Endodermal cell (in vitro differentiated cells): Measurements from ENCODE around the gene REG1A. TPM values are rescaled to one million over a fixed set of nuclear protein-coding genes. Genes with fewer than 3 reads are reported as not detected.

Source experiments
- DNase-seq: peaks from one replicate; pipeline ENCODE4 v3.0.0-alpha.2; 2017
- H3K27ac ChIP-seq: 2 replicates; pipeline ENCODE4 v1.5.1; 2013; ENCODE audit warnings: mild to moderate bottlenecking, low read depth, low read length, moderate library complexity
- H3K27me3 ChIP-seq: 2 replicates; pipeline ENCODE4 v1.6.1; 2013; ENCODE audit warnings: mild to moderate bottlenecking, low read length, moderate library complexity; ENCODE audit not compliant: insufficient read depth, control insufficient read depth, poor library complexity, severe bottlenecking
- H3K36me3 ChIP-seq: 2 replicates; pipeline ENCODE4 v1.7.0; 2013; ENCODE audit warnings: mild to moderate bottlenecking, low read length, moderate library complexity; ENCODE audit not compliant: control insufficient read depth, insufficient read depth
- H3K4me1 ChIP-seq: one replicate; pipeline ENCODE4 v1.7.0; 2013; ENCODE audit warnings: low read length; ENCODE audit not compliant: control insufficient read depth, insufficient read depth
- H3K4me3 ChIP-seq: 2 replicates; pipeline ENCODE4 v1.5.1; 2013; ENCODE audit warnings: mild to moderate bottlenecking, low read length, moderate library complexity
- H3K9ac ChIP-seq: 2 replicates; pipeline ENCODE4 v1.6.1; 2013; ENCODE audit warnings: mild to moderate bottlenecking, low read length, moderate library complexity; ENCODE audit not compliant: poor library complexity, severe bottlenecking; ENCODE audit errors: extremely low read depth
- H3K9me3 ChIP-seq: 2 replicates; pipeline ENCODE4 v1.6.1; 2013; ENCODE audit warnings: mild to moderate bottlenecking, low read length, moderate library complexity; ENCODE audit not compliant: control insufficient read depth
- H3K27ac Mint-ChIP-seq: 2 replicates; pipeline ENCODE4 v1.8.0; 2020; ENCODE audit warnings: mixed read lengths
- H3K27me3 Mint-ChIP-seq: 2 replicates; pipeline ENCODE4 v1.8.0; 2021; ENCODE audit warnings: mild to moderate bottlenecking, mixed read lengths; ENCODE audit not compliant: insufficient read depth
- H3K36me3 Mint-ChIP-seq: 2 replicates; pipeline ENCODE4 v1.8.0; 2020; ENCODE audit warnings: low read depth, mixed read lengths
- H3K4me1 Mint-ChIP-seq: 2 replicates; pipeline ENCODE4 v1.8.0; 2020; ENCODE audit warnings: mixed read lengths
- H3K4me3 Mint-ChIP-seq: 2 replicates; pipeline ENCODE4 v1.8.0; 2020; ENCODE audit warnings: mild to moderate bottlenecking, moderate library complexity, mixed read lengths
- H3K9me3 Mint-ChIP-seq: 2 replicates; pipeline ENCODE4 v1.8.0; 2020; ENCODE audit warnings: mild to moderate bottlenecking, mixed read lengths
- WGBS, 2 experiments: methylation state at CpG; one replicate each; pipeline versions ENCODE4 v1.1.5 to v1.1.7; 2013; ENCODE audit warnings: missing lambda C conversion rate in 2 of 2, mixed read lengths in 1 of 2; ENCODE audit not compliant: insufficient coverage in 1 of 2, insufficient read length in 1 of 2; 5-methylcytosine and 5-hydroxymethylcytosine counted together
- long read RNA-seq, 4 experiments: library from polyadenylated mRNA in 2 of 4; library from RNA in 1 of 4; library from capped mRNA in 1 of 4; stranded (forward) in 3 of 4; unstranded in 1 of 4; transcript quantifications; one replicate each; pipeline ENCODE4 v2.0.0, GENCODE V29; 2020 to 2021; ENCODE audit warnings: inconsistent platforms in 1 of 4
- polyA plus RNA-seq, 2 experiments: library from polyadenylated mRNA; stranded (reverse); fragments of 50-300 nt; gene quantifications; one replicate each; pipeline ENCODE4 v1.2.3, GENCODE V29; 2013
- total RNA-seq, 2 donors: library from RNA; stranded (reverse); fragmentation: NEBNext Ultra II Directional in 1 of 2; extraction: Animal tissue kit (Norgen Biotek cat#: 25700) in 1 of 2; gene quantifications; 2 replicates in 1 of 2; 3 replicates in 1 of 2; pipeline ENCODE4 v1.2.1, GENCODE V29; 2021
- TF ChIP-seq, protein P1 (sequence below): fragments of 200-600 bp; sonication (generic); conservative IDR thresholded peaks from 2 replicates; pipeline ENCODE4 v1.5.0; 2021; ENCODE audit warnings: antibody characterized with exemption, mild to moderate bottlenecking

Gene REG1A, protein sequence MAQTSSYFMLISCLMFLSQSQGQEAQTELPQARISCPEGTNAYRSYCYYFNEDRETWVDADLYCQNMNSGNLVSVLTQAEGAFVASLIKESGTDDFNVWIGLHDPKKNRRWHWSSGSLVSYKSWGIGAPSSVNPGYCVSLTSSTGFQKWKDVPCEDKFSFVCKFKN
- total RNA-seq, result not detected
- polyA plus RNA-seq (2013, experiment 1 of 2), result not detected
- polyA plus RNA-seq (2013, experiment 2 of 2), result not detected
- long read RNA-seq, experiment 1, result 0 reads
- long read RNA-seq, experiment 2, result 0 reads
- long read RNA-seq, experiment 3, result 0 reads
- long read RNA-seq, experiment 4, result 0 reads

DNA sequence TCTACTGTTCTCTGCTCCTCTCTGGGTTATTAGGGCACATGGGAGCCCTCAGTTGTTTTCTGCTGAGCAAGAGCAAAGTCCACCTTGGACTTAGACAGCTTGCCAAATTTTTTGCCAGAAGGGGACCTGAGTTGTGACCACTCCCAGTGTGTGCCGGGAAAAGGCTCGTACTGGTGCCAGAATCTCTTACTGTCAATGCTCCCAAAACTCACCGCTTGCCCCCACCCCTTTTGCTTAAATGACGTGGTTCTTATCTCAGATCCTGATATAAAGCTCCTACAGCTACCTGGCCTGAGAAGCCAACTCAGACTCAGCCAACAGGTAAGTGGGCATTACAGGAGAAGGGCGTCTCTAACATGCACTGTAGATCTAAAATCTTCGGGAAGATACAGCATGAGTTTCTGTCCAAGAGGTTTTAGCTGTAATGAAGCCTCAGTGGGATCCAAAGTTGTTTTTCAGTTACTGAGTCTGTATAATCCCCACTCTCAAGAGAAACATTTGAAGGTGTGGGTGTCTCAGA, at the start of gene REG1A:
Gene REG1A, plus strand, starts transcription at position 295 of the 520 bp plus-strand sequence. CDS start 374 bp downstream, outside the sequence.
- TF ChIP-seq, protein P1, sequence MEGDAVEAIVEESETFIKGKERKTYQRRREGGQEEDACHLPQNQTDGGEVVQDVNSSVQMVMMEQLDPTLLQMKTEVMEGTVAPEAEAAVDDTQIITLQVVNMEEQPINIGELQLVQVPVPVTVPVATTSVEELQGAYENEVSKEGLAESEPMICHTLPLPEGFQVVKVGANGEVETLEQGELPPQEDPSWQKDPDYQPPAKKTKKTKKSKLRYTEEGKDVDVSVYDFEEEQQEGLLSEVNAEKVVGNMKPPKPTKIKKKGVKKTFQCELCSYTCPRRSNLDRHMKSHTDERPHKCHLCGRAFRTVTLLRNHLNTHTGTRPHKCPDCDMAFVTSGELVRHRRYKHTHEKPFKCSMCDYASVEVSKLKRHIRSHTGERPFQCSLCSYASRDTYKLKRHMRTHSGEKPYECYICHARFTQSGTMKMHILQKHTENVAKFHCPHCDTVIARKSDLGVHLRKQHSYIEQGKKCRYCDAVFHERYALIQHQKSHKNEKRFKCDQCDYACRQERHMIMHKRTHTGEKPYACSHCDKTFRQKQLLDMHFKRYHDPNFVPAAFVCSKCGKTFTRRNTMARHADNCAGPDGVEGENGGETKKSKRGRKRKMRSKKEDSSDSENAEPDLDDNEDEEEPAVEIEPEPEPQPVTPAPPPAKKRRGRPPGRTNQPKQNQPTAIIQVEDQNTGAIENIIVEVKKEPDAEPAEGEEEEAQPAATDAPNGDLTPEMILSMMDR, result no peak
- no peak within 1 kb of the TSS for H3K27ac Mint-ChIP-seq
- 74 to 75% methylated on average over 6 of the region's 6 CpGs for WGBS, 2 experiments

DNA sequence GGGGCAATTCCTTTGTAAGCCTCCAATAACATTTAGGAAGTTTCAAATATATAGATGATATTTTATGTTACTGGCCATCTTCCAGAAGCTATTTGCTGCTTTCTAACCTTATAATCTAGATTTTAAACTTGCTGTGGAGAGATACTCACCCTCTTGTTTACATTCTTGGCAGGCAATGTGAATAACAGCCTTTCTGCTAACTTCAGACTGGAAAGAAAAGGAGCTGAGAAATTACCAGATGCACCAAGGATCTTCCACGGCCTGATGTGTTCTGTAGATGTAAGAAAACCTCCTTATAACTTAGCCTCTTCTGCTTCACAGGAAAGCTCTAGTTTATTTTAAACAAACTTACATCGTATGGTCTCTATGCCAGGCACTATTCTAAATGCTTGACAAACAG, 49.2 kb upstream of the REG1A start:
- no peak overlapping the region for H3K4me3 Mint-ChIP-seq

More for the DNA sequence above, at the start of gene REG1A:
- H3K9me3 ChIP-seq, result no peaks in the 10 kb centered on the region
- H3K27ac ChIP-seq, result no peak within 1 kb of the TSS
- H3K27me3 Mint-ChIP-seq, result peaks cover 7% of the 10 kb centered on the region
- peaks cover 9% of the 10 kb centered on the region for H3K27me3 ChIP-seq
- no peaks in the 10 kb centered on the region for H3K36me3 ChIP-seq
- no peak within 1 kb of the TSS for H3K4me3 Mint-ChIP-seq
- no peaks in the 10 kb centered on the region for H3K4me1 Mint-ChIP-seq
- no peaks in the 10 kb centered on the region for H3K4me1 ChIP-seq
- no peak for DNase-seq
- no peaks in the 10 kb centered on the region for H3K36me3 Mint-ChIP-seq
- no peak within 1 kb of the TSS for H3K4me3 ChIP-seq
- H3K9me3 Mint-ChIP-seq, result peaks cover 3% of the 10 kb centered on the region
- no peak within 1 kb of the TSS for H3K9ac ChIP-seq

DNA sequence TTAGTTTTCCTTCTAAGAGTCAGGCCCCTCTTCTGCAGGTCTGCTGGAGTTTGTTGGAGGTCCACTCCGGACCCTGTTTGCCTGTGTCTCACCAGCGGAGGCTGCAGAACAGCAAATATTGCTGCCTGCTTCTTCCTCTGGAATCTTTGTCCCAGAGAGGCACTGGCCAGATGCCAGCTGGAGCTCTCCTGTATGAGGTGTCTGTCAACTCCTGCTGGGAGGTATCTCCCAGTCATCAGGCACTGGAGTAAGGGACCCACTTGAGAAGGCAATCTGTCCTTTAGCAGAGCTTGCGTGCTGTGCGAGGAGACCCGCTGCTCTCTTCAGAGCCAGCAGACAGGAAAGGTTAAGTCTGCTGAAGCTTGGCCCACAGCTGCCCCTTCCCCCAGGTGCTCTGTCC, 37.3 kb upstream of the REG1A start:
- H3K4me1 ChIP-seq, result no peaks in the 10 kb centered on the region
- peaks cover 56% of the 10 kb centered on the region for H3K27me3 ChIP-seq
- Mint-ChIP-seq H3K9me3 (peaks cover 2% of the 10 kb centered on the region), H3K27me3 (peaks cover 74% of the 10 kb centered on the region), H3K4me1 (no peaks in the 10 kb centered on the region), H3K36me3 (no peaks in the 10 kb centered on the region), H3K4me3 (no peak overlapping the region), H3K27ac (no peak overlapping the region)
- H3K9me3 ChIP-seq, result peaks cover 11% of the 10 kb centered on the region
- no peak overlapping the region for H3K27ac ChIP-seq
- no peak for DNase-seq
- 91 to 95% methylated on average over 5 of the region's 5 CpGs for WGBS, 2 experiments
- no peak overlapping the region for H3K4me3 ChIP-seq
- H3K36me3 ChIP-seq, result no peaks in the 10 kb centered on the region
- TF ChIP-seq, protein P1, result no peak
- H3K9ac ChIP-seq, result no peak overlapping the region

More for the DNA sequence above, 49.2 kb upstream of the REG1A start:
- Mint-ChIP-seq H3K27me3 (peaks cover 74% of the 10 kb centered on the region), H3K4me1 (peaks cover 10% of the 10 kb centered on the region), H3K27ac (no peak overlapping the region), H3K9me3 (peaks cover 2% of the 10 kb centered on the region), H3K36me3 (no peaks in the 10 kb centered on the region)
- Histone ChIP-seq H3K9ac (no peak overlapping the region), H3K36me3 (no peaks in the 10 kb centered on the region), H3K27me3 (peaks cover 81% of the 10 kb centered on the region), H3K9me3 (peaks cover 11% of the 10 kb centered on the region), H3K4me3 (no peak overlapping the region), H3K27ac (no peak overlapping the region), H3K4me1 (peaks cover 6% of the 10 kb centered on the region)
- DNase-seq, result no peak
- TF ChIP-seq, protein P1, result no peak
- 94% methylated on average over 2 of the region's 2 CpGs for WGBS, 2 experiments
